Kidney epithelial cell (primary cell): ENCODE measurements around the gene NPW. TPM values are rescaled to one million over a fixed set of nuclear protein-coding genes. Genes with fewer than 3 reads are reported as not detected.

Experiments
- DNase-seq: peaks from one replicate; pipeline ENCODE4 v3.0.0-alpha.2; 2010; ENCODE audit warnings: low read depth
- H3K27me3 ChIP-seq: 2 replicates; pipeline ENCODE4 v1.6.0; 2011; ENCODE audit warnings: low read length; ENCODE audit not compliant: control insufficient read depth, insufficient read depth
- H3K36me3 ChIP-seq: 2 replicates; pipeline ENCODE4 v1.5.1; 2011; ENCODE audit warnings: low read length; ENCODE audit not compliant: control insufficient read depth, insufficient read depth
- H3K4me3 ChIP-seq: 2 replicates; pipeline ENCODE4 v1.5.1; 2011; ENCODE audit warnings: low read depth, mild to moderate bottlenecking, control low read depth, low read length
- total RNA-seq: library from RNA; depleted of rRNA; stranded (reverse); fragments of >200 nt; gene quantifications from 2 replicates; pipeline ENCODE4 v1.2.3, GENCODE V29; 2015
- TF ChIP-seq, protein P1 (sequence below): IDR thresholded peaks from 2 replicates; pipeline ENCODE4 v1.5.1; 2011; ENCODE audit warnings: mild to moderate bottlenecking, moderate library complexity, low read length, control low read depth, inconsistent platforms; ENCODE audit not compliant: insufficient read depth, poor library complexity, severe bottlenecking

NPW gene
- total RNA-seq = not detected in 2 replicates

DNA sequence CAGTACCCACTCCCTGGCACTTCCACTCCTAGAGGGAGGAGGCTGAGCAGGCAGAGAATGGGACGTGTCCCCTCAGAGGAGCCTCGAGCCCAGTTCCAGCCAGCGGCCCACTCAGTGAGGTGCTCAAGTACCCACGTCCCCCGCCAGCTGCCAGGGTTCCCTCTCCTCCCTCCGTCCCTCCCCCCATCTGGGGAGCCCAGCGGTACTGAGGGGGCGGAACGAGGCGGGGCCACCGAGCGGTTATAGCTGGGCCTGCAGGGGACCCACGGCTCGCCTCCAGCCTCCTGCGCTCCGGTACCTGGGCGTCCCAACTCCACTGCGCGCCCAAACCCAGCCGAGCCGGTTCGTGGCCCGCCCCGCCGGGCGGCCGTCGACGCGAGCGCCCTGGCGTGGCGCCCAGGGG is at the start of gene NPW:
Gene NPW (plus strand): TSS at position 268 of the 403 bp plus-strand sequence.
- no peak for DNase-seq
- H3K4me3 ChIP-seq = no peak within 1 kb of the TSS
- H3K36me3 ChIP-seq = no peaks in the 10 kb centered on the region
- TF ChIP-seq, protein P1, sequence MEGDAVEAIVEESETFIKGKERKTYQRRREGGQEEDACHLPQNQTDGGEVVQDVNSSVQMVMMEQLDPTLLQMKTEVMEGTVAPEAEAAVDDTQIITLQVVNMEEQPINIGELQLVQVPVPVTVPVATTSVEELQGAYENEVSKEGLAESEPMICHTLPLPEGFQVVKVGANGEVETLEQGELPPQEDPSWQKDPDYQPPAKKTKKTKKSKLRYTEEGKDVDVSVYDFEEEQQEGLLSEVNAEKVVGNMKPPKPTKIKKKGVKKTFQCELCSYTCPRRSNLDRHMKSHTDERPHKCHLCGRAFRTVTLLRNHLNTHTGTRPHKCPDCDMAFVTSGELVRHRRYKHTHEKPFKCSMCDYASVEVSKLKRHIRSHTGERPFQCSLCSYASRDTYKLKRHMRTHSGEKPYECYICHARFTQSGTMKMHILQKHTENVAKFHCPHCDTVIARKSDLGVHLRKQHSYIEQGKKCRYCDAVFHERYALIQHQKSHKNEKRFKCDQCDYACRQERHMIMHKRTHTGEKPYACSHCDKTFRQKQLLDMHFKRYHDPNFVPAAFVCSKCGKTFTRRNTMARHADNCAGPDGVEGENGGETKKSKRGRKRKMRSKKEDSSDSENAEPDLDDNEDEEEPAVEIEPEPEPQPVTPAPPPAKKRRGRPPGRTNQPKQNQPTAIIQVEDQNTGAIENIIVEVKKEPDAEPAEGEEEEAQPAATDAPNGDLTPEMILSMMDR = no peak
- H3K27me3 ChIP-seq = peaks cover 28% of the 10 kb centered on the region

DNA sequence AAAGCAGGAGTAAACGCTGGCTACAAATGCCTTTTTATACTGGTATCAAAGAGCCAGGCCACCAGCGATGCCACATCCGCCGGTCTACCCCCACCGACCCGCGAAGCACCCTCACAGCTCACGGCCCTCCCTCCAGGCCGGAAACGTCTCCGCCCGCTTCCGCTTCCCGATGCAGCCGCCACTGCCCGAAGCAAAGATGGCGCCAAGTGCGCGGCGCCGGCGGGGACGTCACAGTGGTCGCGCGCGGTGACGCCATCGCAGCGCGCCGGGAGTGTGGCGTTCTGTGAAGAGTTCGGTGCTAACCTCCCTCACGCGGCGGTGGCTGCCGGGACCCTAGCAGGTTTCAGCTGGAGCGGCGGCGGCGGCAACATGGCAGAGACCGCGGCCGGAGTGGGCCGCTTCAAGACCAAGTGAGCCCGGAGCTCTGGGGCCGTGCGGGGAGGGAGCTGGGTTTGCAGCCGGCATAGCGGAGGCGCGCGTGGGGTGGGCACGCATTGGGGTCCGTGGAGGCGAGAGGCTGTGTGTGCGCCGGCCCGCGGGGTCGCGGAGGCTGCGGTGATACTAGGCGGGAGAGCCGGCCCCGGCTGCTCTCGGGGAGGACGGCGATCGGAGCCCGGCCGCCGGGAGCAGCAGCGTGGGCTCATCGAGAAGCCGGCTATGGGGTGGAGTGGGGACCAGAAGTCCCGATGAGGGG is 47.6 kb upstream of the NPW start, which contains the start of gene TBL3:
Gene TBL3 (plus strand): TSS at position 258 of the 694 bp plus-strand sequence. CDS start 112 bp downstream, at position 370.
- TF ChIP-seq, protein P1 = no peak
- Histone ChIP-seq H3K27me3 (no peaks in the 10 kb centered on the region), H3K36me3 (peaks cover 5% of the 10 kb centered on the region), H3K4me3 (peak within 1 kb of the TSS; percentile 91)
- peak; percentile 61 for DNase-seq

DNA sequence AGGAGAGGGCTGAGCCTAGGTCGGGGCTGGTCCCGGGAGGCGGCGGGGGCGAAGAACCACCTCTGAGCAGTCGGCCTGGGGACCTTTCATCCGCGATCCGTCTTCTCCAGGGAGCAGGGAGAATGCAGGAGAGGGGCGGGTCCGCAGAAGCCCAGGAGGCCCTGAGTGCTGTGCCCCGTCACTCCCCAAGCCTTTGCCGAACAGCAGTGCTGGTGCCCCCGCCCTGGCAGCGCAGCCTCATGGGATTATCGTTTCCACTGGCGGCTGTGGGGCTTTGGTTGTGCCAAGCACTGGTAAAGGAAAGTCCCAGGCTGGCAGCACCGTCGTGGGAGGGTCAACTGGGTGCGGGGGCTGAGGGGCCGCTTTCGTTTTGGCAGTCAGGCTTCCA is 47.1 kb upstream of the NPW start:
- H3K36me3 ChIP-seq = peaks cover 5% of the 10 kb centered on the region
- H3K4me3 ChIP-seq = peak overlapping the region; percentile 91
- TF ChIP-seq, protein P1 = no peak
- no peaks in the 10 kb centered on the region for H3K27me3 ChIP-seq
- DNase-seq = no peak

DNA sequence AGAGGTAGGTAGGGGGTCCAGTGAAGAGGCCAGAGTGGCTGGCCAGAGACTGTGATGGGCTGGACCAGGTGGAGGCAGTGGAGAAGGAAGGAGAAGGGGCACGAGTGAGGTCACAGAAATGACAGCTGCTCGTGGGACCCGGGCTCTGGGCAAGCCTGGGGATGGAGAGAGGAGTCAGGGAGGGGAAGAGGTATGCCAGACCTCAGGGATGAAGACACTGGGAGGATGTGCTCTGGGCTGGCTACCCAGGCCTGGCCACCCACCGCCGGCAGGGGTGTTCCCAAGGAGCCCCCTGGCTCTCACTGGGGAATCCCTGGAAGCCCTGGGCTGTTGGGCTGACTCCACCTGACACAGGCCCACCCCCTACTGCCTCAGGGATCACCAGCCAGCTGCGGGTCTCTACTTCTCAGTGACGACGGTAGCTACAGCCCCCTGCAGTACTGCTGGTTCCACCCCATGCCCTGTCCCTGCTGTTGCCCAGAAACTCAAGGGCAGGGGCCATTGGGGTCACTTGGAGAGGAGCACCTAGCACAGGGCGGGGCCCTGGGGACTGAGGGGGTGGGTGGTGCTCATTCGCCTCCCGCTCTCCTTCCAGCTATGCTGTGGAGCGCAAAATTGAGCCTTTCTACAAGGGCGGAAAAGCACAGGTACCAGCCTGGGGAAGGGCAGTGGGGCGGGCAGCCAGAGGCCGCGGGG is 46.0 kb upstream of the NPW start:
- H3K27me3 ChIP-seq = peaks cover 5% of the 10 kb centered on the region
- no peak overlapping the region for H3K4me3 ChIP-seq
- TF ChIP-seq, protein P1 = no peak
- H3K36me3 ChIP-seq = peaks cover 5% of the 10 kb centered on the region
- DNase-seq = no peak

DNA sequence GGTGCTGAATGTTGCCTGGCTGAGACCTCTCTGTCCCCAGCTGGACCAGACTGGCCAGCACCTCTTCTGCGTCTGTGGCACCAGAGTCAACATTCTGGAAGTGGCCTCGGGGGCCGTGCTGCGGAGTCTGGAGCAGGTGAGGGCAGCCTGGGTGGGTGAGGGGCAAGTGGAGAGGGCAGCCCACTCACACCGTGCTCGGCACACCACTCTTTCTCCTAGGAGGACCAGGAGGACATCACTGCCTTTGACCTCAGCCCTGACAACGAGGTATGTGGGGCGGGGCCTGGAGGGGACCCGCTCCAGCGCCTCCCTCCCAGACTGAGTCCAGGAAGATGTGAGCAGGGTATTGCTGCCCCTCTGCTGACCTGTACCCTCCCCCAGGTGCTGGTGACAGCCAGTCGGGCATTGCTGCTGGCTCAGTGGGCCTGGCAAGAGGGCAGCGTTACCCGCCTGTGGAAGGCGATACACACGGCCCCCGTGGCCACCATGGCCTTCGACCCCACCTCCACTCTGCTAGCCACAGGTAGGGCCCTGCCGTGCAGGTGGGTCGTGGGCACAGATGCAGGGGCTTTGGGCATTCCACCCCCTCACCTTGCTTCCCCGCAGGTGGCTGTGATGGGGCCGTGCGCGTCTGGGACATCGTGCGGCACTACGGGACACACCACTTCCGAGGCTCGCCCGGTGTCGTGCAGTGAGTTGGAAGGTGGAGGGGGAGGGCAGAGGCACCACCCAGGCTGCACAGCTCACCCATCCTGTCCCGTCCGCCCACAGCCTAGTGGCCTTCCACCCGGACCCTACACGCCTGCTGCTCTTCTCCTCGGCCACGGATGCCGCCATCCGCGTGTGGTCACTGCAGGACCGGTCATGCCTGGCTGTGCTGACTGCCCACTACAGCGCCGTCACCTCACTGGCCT is 45.2 kb upstream of the NPW start:
- TF ChIP-seq, protein P1 = no peak
- H3K27me3 ChIP-seq = peaks cover 13% of the 10 kb centered on the region
- DNase-seq = no peak
- no peak overlapping the region for H3K4me3 ChIP-seq
- peaks cover 6% of the 10 kb centered on the region for H3K36me3 ChIP-seq
